Measurements from ENCODE around the gene RTN4R. TPM values are rescaled to one million over a fixed set of nuclear protein-coding genes. Genes with fewer than 3 reads are reported as not detected.
"Not testable (repeated sequence)": the region's sequence is repeated elsewhere in the genome, so short reads cannot be mapped to it uniquely, and the experiment has no call there.

Gene RTN4R
- total and polyA plus RNA-seq, 9 of the 15 experiments (the other 6 are each of a cell fraction or from before 2014, with no cell fraction given): 0.04 to 2.8 (median 1.4) TPM; not detected in 3

- TF ChIP-seq KAT2B (IDR thresholded peaks at IDR 0.05; ENCODE audit: low read depth, low read length): no peak
- peak; percentile 33; the same call in 1 of the 2 replicates for TF ChIP-seq ATF7 (IDR thresholded peaks at IDR 0.05)
Measured at GRCh38 chr22:20268279-20269012, at the start of gene RTN4R (continued).

- DNase-seq (ENCODE audit: extremely low read depth in 1 of 4, low spot score in 3 of 4) (peak in 3 of 4 experiments; percentile 48 to 69 (median 58)), FAIRE-seq (peak; percentile 93), ATAC-seq (peak; percentile 25)
- H3K27me3 ChIP-seq (ENCODE audit: control insufficient read depth in 2 of 2, insufficient read depth in 2 of 2, low read length in 2 of 2); H3K9me1 ChIP-seq (ENCODE audit: control insufficient read depth, insufficient read depth, low read length); intact Hi-C loops (cut with micrococcal nuclease); H3K9me3 ChIP-seq (replicated peaks; ENCODE audit: control insufficient read depth, insufficient read depth, low read depth, low read length); H3K4me3 ChIP-seq; H2AFZ ChIP-seq (ENCODE audit: low read depth, low read length); H3K36me3 ChIP-seq (ENCODE audit: control insufficient read depth, insufficient read depth, low read length); H3K27ac ChIP-seq (ENCODE audit: extremely low read depth, low read depth, low read length); BruUV-seq (replicated peaks): not testable (repeated sequence)
- Histone ChIP-seq H3K9ac (ENCODE audit: insufficient read depth in 1 of 2, low read depth in 2 of 2, low read length in 2 of 2) (peak overlapping the region in 1 of 2 experiments; percentile 75; a peak in 2 of 4 replicates), H4K20me1 (replicated peaks; ENCODE audit: control insufficient read depth, insufficient read depth, low read length) (peaks cover 16% of the 10 kb centered on the region), H3K4me2 (ENCODE audit: insufficient read depth, low read length) (peak overlapping the region; percentile 8; the same call in 1 of the 2 replicates), H3K79me2 (ENCODE audit: control insufficient read depth, insufficient read depth, low read length) (peaks cover 27% of the 10 kb centered on the region), H3K4me1 (replicated peaks in 1 of 2; ENCODE audit: control insufficient read depth in 2 of 2, insufficient read depth in 2 of 2, low read length in 2 of 2) (peaks cover 29 to 61% of the 10 kb centered on the region in 2 experiments)
- ChIA-PET CTCF (ENCODE audit: low intra/inter-chr PET ratio) (interaction anchor here (0.5 to 1.3 kb wide), 3 partner anchors 32 to 144 kb away, joined by 3 to 5 read pairs (median 3); no protein-coding TSS in a partner anchor), POLR2A (interaction anchor here (0.6 to 1.4 kb wide), 5 partner anchors 9 to 405 kb away, joined by 3 to 7 read pairs (median 3); no protein-coding TSS in a partner anchor)
- in situ Hi-C loops (cut with MboI): loop anchor here (25.0 kb wide), 1 partner anchor 1905 kb away; no protein-coding TSS in a partner anchor
- 16% methylated on average over 8 of the region's 8 CpGs for WGBS (ENCODE audit: insufficient coverage, low coverage, missing lambda C conversion rate)
- TF ChIP-seq ERF (CRISPR knock-in tag; IDR thresholded peaks at IDR 0.05) (0 out of 2 replicates have a peak, but pooled peaks have one; percentile 36), SMAD4 (CRISPR knock-in tag; conservative IDR thresholded peaks at IDR 0.05) (0 out of 2 replicates have a peak, but pooled peaks have one; percentile 43), GABPB1 (CRISPR knock-in tag; IDR thresholded peaks at IDR 0.05) (peak; percentile 69), CBFB (CRISPR knock-in tag; IDR thresholded peaks at IDR 0.05) (peak; percentile 78; the same call in 1 of the 2 replicates), RB1 (IDR thresholded peaks at IDR 0.05; ENCODE audit: low read depth) (peak; percentile 9; the same call in 1 of the 2 replicates), HOMEZ (CRISPR knock-in tag; IDR thresholded peaks at IDR 0.05) (0 out of 2 replicates have a peak, but pooled peaks have one; percentile 82), ZBTB43 (CRISPR knock-in tag; IDR thresholded peaks at IDR 0.05) (0 out of 2 replicates have a peak, but pooled peaks have one; percentile 41)
Measured at GRCh38 chr22:20317402-20318042, 49.4 kb upstream of the RTN4R start.

Data from K562 (cell line).